Measurements from ENCODE around the gene CRISPLD2.

DNA sequence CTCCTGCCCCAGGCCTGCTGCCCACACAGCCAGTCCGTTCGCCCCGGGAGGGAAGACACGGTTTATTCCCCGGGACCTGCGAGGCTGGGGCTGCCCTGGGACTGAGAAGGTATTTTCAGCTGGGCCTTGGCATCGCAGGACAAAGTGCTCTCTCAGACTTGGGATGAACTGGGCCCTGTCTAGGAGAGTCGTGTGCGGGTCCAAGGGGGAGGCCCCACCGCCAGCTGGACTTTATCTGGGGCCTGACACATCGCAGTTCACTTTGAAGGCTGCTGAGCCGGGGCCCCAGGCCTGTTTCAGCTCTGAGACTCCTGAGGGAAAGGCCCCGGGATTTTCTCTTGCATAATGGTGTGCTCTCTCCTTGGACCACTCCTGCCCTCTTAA lies 6.8 kb downstream of the CRISPLD2 start:
- TF ChIP-seq, protein P1, sequence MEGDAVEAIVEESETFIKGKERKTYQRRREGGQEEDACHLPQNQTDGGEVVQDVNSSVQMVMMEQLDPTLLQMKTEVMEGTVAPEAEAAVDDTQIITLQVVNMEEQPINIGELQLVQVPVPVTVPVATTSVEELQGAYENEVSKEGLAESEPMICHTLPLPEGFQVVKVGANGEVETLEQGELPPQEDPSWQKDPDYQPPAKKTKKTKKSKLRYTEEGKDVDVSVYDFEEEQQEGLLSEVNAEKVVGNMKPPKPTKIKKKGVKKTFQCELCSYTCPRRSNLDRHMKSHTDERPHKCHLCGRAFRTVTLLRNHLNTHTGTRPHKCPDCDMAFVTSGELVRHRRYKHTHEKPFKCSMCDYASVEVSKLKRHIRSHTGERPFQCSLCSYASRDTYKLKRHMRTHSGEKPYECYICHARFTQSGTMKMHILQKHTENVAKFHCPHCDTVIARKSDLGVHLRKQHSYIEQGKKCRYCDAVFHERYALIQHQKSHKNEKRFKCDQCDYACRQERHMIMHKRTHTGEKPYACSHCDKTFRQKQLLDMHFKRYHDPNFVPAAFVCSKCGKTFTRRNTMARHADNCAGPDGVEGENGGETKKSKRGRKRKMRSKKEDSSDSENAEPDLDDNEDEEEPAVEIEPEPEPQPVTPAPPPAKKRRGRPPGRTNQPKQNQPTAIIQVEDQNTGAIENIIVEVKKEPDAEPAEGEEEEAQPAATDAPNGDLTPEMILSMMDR (IDR thresholded peaks at IDR 0.05) = no peak
- TF ChIP-seq POLR2A (IDR thresholded peaks at IDR 0.05) = peak in 1 of 2 donors; percentile 40
